ENCODE measurements around the gene OLIG2. TPM values are rescaled to one million over a fixed set of nuclear protein-coding genes. Genes with fewer than 3 reads are reported as not detected.

The OLIG2 gene
- polyA plus RNA-seq, 1 experiment, result not detected

GRCh38 chr21:33022489-33022827 is 3.3 kb upstream of the OLIG2 start:
- ChIA-PET CTCF (no interaction called here), POLR2A (no interaction called here)
- Histone ChIP-seq H3K27ac (ENCODE audit: low read depth, low read length) (no peak overlapping the region), H3K9me3 (ENCODE audit: control insufficient read depth, insufficient read depth, low read length) (peaks cover 8% of the 10 kb centered on the region; the same call in 1 of the 2 replicates), H3K27me3 (ENCODE audit: control insufficient read depth, insufficient read depth, low read length) (peaks cover 92% of the 10 kb centered on the region), H3K4me3 (ENCODE audit: low read depth, low read length) (no peak overlapping the region)
- no peak for DNase-seq (ENCODE audit: low read depth, low spot score)
- no peak for TF ChIP-seq CTCF (IDR thresholded peaks at IDR 0.05; ENCODE audit: low read depth, low read length)

- POLR2A ChIA-PET, result no interaction called here
- no peak for DNase-seq (ENCODE audit: low read depth, low spot score)
- CTCF ChIA-PET, result no interaction called here
- H3K4me3 ChIP-seq (ENCODE audit: low read depth, low read length), result no peak overlapping the region
- H3K9me3 ChIP-seq (ENCODE audit: control insufficient read depth, insufficient read depth, low read length), result peaks cover 8% of the 10 kb centered on the region; the same call in 1 of the 2 replicates
- no peak overlapping the region for H3K27ac ChIP-seq (ENCODE audit: low read depth, low read length)
- peaks cover 93% of the 10 kb centered on the region for H3K27me3 ChIP-seq (ENCODE audit: control insufficient read depth, insufficient read depth, low read length)
- no peak for TF ChIP-seq CTCF (IDR thresholded peaks at IDR 0.05; ENCODE audit: low read depth, low read length)
These were observed 2.7 kb upstream of the OLIG2 start for GRCh38 chr21:33022828-33023573.

GRCh38 chr21:33023574-33024200 is 2.0 kb upstream of the OLIG2 start:
- H3K27me3 ChIP-seq (ENCODE audit: control insufficient read depth, insufficient read depth, low read length), result peaks cover 95% of the 10 kb centered on the region
- ChIA-PET CTCF (no interaction called here), POLR2A (no interaction called here)
- no peak for DNase-seq (ENCODE audit: low read depth, low spot score)
- H3K4me3 ChIP-seq (ENCODE audit: low read depth, low read length), result no peak overlapping the region
- TF ChIP-seq CTCF (IDR thresholded peaks at IDR 0.05; ENCODE audit: low read depth, low read length), result no peak
- no peak overlapping the region for H3K27ac ChIP-seq (ENCODE audit: low read depth, low read length)
- H3K9me3 ChIP-seq (ENCODE audit: control insufficient read depth, insufficient read depth, low read length), result peaks cover 8% of the 10 kb centered on the region; the same call in 1 of the 2 replicates

GRCh38 chr21:33024201-33025103 is 1.3 kb upstream of the OLIG2 start:
- H3K4me3 ChIP-seq (ENCODE audit: low read depth, low read length), result no peak overlapping the region
- ChIA-PET CTCF (no interaction called here), POLR2A (no interaction called here)
- no peak overlapping the region for H3K27ac ChIP-seq (ENCODE audit: low read depth, low read length)
- H3K9me3 ChIP-seq (ENCODE audit: control insufficient read depth, insufficient read depth, low read length), result peaks cover 8% of the 10 kb centered on the region; the same call in 1 of the 2 replicates
- peaks cover 96% of the 10 kb centered on the region for H3K27me3 ChIP-seq (ENCODE audit: control insufficient read depth, insufficient read depth, low read length)
- TF ChIP-seq CTCF (IDR thresholded peaks at IDR 0.05; ENCODE audit: low read depth, low read length), result no peak
- no peak for DNase-seq (ENCODE audit: low read depth, low spot score)
